AG09319 (cell line): Measurements from ENCODE around the gene BICDL2.
"Not testable (repeated sequence)": the region's sequence is repeated elsewhere in the genome, so short reads cannot be mapped to it uniquely, and the experiment has no call there.

ENCODE experiments used
- DNase-seq: peaks from one replicate; pipeline ENCODE4 v3.0.0-alpha.2; 2010; ENCODE audit warnings: low read depth; ENCODE audit errors: extremely low read depth
- CTCF ChIP-seq: IDR thresholded peaks from 2 replicates; pipeline ENCODE4 v1.5.1; 2011; ENCODE audit warnings: low read depth, mild to moderate bottlenecking, inconsistent platforms, low read length, moderate library complexity

BICDL2 gene

DNA sequence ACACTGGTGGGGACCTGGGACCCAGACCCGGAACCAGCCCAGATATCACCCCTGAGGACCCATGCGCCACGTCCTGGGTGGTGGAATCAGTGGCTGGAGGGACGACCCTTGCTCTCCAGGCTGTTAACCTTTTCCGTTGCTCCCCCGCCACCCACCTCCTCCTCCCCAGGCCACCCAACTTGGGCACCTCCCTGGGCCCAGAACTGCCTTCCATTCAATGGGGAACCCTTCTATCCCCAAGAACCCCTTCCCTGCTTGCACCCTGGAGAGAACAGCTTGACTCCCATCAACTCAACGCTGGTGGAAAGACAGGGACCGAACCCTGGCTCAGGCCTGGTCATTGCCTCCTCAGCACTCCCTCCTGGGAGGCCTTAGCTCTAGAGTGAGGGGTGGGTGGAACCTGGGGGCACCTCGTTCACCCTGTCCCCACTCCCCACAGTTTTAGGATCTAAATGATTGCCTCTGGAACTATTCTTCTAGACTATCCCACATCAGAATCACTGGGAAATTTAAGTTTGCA lies 23.0 kb upstream of the BICDL2 start:
- no peak for DNase-seq
- no peak for TF ChIP-seq CTCF

- TF ChIP-seq CTCF, result peak; percentile 46
- peak; percentile 65 for DNase-seq
Observed at GRCh38 chr16:3059041-3059722, 22.4 kb upstream of the BICDL2 start.

GRCh38 chr16:3058139-3059030 lies 21.6 kb upstream of the BICDL2 start:
- no peak for DNase-seq
- TF ChIP-seq CTCF, result no peak

DNA sequence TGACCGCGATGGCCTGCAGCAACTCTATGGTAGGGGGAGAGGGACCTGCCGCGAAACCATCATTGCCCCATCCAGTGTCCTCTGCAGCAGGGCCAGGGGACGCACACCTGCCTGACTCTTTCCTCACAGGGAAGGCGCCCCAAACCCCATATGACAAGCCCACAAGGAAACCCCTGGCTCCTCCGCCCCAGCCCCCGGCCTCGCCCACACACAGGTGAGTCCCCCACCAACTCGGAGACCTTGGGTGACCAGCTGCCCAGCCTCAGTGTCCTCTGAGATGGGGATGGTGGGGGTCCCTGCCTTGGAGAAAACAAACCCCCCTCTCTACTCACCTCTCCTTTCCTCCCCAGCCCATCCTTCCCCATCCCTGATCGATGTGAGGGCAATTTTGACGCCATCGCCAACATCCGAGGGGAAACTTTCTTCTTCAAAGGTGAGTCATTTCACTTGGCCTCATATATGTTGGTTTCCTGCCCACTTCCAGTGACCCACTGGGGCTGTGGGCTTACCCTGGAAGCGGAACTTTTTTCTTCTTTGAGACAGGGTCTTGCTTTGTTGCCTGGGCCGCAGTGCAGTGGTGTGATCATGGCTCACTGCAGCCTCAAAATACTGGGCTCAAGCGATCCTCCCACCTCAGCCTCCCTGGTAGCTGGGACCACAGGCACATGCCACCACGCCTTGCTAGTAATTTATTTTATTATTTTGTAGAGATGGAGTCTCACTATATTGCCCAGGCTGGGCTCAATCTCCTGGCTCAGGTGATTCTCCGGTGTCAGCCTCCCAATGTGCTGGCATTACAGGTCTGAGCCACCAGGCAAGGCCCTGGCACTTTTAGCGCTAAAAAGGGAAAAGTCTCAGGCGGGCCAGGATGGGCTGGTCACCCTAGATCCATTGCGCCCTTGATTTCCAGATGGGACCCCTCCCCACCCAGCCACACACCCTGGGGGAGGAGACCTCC lies 20.7 kb upstream of the BICDL2 start:
- DNase-seq, result no peak
- no peak for TF ChIP-seq CTCF

DNA sequence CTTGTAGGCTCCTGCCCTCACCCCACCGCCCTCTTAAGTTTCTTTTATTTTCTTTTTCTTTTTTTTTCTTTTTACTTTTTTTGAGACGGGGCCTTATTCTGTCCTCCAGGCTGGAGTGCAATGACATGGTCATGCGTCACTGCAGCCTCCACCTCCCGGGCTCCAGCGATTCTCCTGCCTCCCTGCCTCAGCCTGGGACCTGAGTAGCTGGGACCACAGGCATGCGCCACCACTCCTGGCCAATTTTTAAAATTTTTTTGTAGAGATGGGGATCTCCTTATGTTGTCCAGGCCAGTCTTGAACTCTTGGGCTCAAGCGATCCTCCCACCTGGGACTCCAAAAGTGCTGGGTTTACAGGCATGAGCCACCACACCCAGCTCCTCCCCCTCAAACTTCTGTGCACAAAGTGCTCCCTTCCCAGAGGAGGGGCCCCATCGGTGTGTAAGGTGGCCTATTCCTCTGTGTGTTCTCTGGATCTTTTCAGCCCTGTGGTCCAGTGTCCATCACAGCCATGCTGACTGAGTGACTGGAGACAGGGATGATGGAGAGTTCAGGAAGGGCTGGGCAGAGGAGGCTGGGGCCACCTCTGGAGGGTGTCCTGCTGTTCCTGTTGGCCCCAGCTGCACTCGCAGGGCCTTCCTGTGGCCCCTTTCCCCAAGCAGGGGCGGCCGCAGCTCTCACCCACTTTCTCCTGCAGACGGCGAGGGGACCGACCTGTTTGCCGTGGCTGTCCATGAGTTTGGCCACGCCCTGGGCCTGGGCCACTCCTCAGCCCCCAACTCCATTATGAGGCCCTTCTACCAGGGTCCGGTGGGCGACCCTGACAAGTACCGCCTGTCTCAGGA lies 19.8 kb upstream of the BICDL2 start:
- TF ChIP-seq CTCF, result no peak
- no peak for DNase-seq

DNA sequence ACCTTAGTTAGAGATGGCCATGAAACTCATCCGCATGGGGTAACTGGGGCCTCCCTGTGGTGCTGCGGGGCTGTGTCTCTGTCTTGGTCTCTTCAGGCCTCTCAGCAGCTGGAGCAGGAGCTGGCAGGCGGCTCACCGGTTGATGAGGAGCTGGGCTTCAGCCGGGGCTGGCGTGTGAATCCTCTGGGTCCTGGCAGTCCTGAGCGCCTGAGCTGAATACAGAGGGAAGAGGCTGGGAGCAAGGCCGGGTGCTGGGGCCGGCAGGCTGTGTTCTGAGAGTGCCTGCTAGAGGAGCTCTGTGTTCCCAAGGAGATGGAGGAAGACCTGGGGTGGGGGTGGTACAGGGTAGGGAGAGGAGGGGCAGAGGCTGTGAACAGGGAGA lies 19.0 kb upstream of the BICDL2 start:
- DNase-seq, result not testable (repeated sequence)
